Naive B cell (primary cell): Measurements from ENCODE around the gene SPIN3. TPM values are rescaled to one million over a fixed set of nuclear protein-coding genes. Genes with fewer than 3 reads are reported as not detected.
"Not testable (repeated sequence)": the region's sequence is repeated elsewhere in the genome, so short reads cannot be mapped to it uniquely, and the experiment has no call there.

ENCODE experiments used
- ATAC-seq, 2 donors: fragments of 150-1000 bp; cut with Tn5 transposase; 2 replicates each; pipeline ENCODE4 v1.10.0; 2021; ENCODE audit warnings: low read depth in 2 of 2, mild to moderate bottlenecking in 2 of 2, moderate library complexity in 2 of 2
- DNase-seq: peaks from one replicate; pipeline ENCODE4 v3.0.0; 2022
- H3K27ac Mint-ChIP-seq, 6 donors: one replicate each; pipeline ENCODE4 v1.8.0; 2020 to 2022; ENCODE audit warnings: mild to moderate bottlenecking in 6 of 6, mixed read lengths in 6 of 6, moderate library complexity in 5 of 6, inconsistent platforms in 2 of 6
- H3K27me3 Mint-ChIP-seq, 3 donors: one replicate each; pipeline ENCODE4 v1.8.0; 2021 to 2022; ENCODE audit warnings: mixed read lengths in 3 of 3, mild to moderate bottlenecking in 1 of 3
- H3K36me3 Mint-ChIP-seq, 2 donors: one replicate each; pipeline ENCODE4 v1.8.0; 2020 to 2022; ENCODE audit warnings: mixed read lengths in 2 of 2, inconsistent platforms in 1 of 2, mild to moderate bottlenecking in 1 of 2
- H3K4me1 Mint-ChIP-seq, 3 donors: one replicate each; pipeline ENCODE4 v1.8.0; 2020 to 2022; ENCODE audit warnings: mixed read lengths in 3 of 3, inconsistent platforms in 1 of 3, mild to moderate bottlenecking in 1 of 3, moderate library complexity in 1 of 3
- H3K4me3 Mint-ChIP-seq, 8 donors: one replicate each; pipeline ENCODE4 v1.8.0; 2020 to 2022; ENCODE audit warnings: mild to moderate bottlenecking in 8 of 8, mixed read lengths in 8 of 8, moderate library complexity in 8 of 8, inconsistent platforms in 2 of 8
- H3K9me3 Mint-ChIP-seq, 7 donors: one replicate each; pipeline ENCODE4 v1.8.0; 2020 to 2022; ENCODE audit warnings: mixed read lengths in 7 of 7, mild to moderate bottlenecking in 5 of 7, inconsistent platforms in 2 of 7, moderate library complexity in 1 of 7
- polyA plus RNA-seq, 6 donors: library from polyadenylated mRNA; unstranded; fragments of 300-500 nt; fragmentation: Illumina TruSeq; gene quantifications; one replicate each; pipeline ENCODE4 v1.2.3, GENCODE V29; 2021; ENCODE audit warnings: low read depth in 6 of 6

The SPIN3 gene
- polyA plus RNA-seq: 1 to 10 TPM in 5 of 6 donors, under 1 TPM in 1; 0.78 to 4.1 (median 1.6) TPM

GRCh38 chrX:56995271-56995994 lies at the start of gene SPIN3:
Gene SPIN3 (minus strand): TSS chrX:56995541. CDS start chrX:56994947, 594 bp downstream.
- peaks cover 6 to 58% (median 6%) of the 10 kb centered on the region in 3 donors for H3K27me3 Mint-ChIP-seq
- peak; percentile 43 to 52 for ATAC-seq
- H3K4me1 Mint-ChIP-seq: peaks cover 4 to 14% (median 9%) of the 10 kb centered on the region in 3 donors
- no peaks in the 10 kb centered on the region for H3K36me3 Mint-ChIP-seq
- peak; percentile 7 for DNase-seq
- H3K9me3 Mint-ChIP-seq: peaks cover 0 to 7% (median 0%) of the 10 kb centered on the region in 7 donors
- peak within 1 kb of the TSS; percentile 70 to 94 (median 88) for H3K4me3 Mint-ChIP-seq
- peak within 1 kb of the TSS in 5 of 6 donors; percentile 44 to 89 (median 68) for H3K27ac Mint-ChIP-seq

DNA sequence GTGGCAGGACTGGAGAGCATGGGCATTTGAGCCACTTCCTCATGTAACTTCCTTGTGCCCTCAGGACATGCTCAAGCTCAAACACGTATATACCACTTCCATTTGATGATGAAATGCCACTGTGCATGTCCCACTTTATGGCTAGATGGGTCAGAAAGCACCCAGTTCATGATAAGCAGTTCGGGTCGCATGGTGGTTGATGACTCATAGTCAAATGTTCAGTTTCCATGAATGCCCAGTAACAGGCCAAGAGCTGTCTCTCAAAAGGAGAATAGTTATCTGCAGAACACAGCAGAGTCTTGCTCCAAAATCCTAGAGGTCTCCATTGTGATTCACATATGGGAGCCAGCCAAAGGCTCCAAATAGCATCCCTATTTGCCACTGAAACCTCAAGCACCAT lies 48.9 kb upstream of the SPIN3 start:
- DNase-seq (no peak), ATAC-seq (no peak)
- Mint-ChIP-seq H3K4me1 (no peaks in the 10 kb centered on the region), H3K27ac (no peak overlapping the region), H3K4me3 (no peak overlapping the region), H3K36me3 (no peaks in the 10 kb centered on the region), H3K9me3 (peaks cover 0 to 5% (median 0%) of the 10 kb centered on the region in 7 donors), H3K27me3 (peaks cover 0 to 41% (median 5%) of the 10 kb centered on the region in 3 donors)

DNA sequence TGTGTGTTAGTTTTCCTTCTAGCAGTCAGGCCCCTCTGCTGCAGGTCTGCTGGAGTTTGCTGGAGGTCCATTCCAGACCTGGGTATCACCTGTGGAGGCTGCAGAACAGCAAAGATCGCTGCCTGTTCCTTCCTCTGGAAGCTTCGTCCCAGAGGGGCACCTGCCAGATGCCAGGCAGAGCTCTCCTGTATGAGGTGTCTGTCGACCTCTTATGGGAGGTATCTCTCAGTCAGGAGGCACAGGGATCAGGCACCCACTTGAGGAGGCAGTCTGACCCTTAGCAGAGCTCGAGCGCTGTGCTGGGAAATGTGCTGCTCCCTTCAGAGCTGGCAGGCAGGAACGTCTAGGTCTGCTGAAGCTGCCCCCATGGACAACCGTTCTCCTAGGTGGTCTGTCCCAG lies 41.9 kb upstream of the SPIN3 start:
- not testable (repeated sequence) for H3K4me1 Mint-ChIP-seq, ATAC-seq, H3K4me3 Mint-ChIP-seq, DNase-seq, H3K27ac Mint-ChIP-seq, H3K36me3 Mint-ChIP-seq
- Mint-ChIP-seq H3K27me3 (peaks cover 4 to 19% (median 5%) of the 10 kb centered on the region in 3 donors), H3K9me3 (peaks cover 0 to 13% (median 6%) of the 10 kb centered on the region in 7 donors)

DNA sequence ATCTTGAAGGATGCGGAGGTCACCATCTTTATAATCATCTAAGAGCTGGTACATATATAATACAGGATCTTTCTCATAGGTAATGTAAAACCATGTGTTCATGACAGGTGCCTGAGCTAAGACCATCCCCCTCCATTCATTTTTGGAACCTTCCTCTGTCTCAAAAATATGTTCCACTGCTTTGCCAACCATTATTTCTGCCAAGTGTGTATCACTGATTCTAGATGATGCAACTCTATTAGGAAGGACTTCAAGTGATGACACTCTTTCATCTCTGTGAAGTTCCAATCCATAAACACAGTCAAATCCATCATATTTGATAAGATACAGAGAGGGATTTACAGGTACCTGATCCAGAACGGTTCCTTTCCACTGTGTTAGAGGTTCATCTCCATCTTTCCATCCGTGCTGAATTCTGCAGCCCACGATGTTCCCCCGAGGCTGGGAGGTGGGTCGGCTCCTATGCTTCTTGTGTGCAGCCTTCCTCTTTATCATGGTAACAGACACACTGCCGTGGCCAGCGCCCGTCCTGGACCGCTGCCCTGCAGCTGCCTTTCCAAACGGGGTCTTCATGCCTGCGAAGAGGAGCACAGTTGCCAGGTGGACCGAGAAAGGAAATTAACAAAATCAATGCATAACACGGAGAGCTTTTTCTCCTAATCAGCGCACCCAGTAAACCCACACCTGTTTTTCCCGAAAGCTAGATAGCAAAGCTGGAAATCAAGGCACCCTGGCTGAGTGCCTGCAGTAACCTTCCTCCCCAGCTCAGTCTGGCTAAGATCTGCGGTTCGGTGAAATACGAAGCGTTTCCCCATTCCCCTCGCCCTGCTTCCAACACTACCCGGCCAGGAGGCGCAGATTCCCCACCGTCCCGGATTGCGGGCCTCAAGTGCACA lies 718 bp downstream of the SPIN3 start:
- H3K9me3 Mint-ChIP-seq: peaks cover 0 to 6% (median 0%) of the 10 kb centered on the region in 7 donors
- H3K27ac Mint-ChIP-seq: peak overlapping the region in 2 of 6 donors; percentile 10 to 46
- peaks cover 4 to 14% (median 9%) of the 10 kb centered on the region in 3 donors for H3K4me1 Mint-ChIP-seq
- H3K36me3 Mint-ChIP-seq: no peaks in the 10 kb centered on the region
- DNase-seq (no peak), ATAC-seq (no peak)
- H3K27me3 Mint-ChIP-seq: peaks cover 6 to 58% (median 6%) of the 10 kb centered on the region in 3 donors
- H3K4me3 Mint-ChIP-seq: peak overlapping the region; percentile 70 to 94 (median 88)

DNA sequence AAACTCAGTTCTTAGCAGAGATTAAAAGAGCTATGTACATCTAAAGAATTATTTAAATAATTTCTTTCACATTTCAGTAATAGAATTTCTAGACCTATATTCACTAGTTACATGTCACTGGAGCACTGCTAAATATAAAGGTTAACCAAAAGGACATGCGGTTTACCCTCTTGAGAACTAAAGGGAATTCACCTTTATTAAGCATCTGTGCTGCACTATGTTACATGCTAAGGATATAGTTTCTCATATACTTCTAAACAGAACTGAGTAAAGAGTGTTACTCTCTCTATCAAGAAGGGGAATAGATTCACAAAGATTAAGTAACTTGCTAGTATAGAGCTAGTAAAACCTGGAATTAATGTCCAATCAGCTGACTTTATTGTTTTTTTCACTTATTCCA lies 7.6 kb downstream of the SPIN3 start:
- Mint-ChIP-seq H3K9me3 (no peaks in the 10 kb centered on the region), H3K36me3 (no peaks in the 10 kb centered on the region), H3K27ac (no peak overlapping the region), H3K27me3 (peaks cover 0 to 18% (median 0%) of the 10 kb centered on the region in 3 donors), H3K4me1 (peaks cover 0 to 7% (median 0%) of the 10 kb centered on the region in 3 donors), H3K4me3 (no peak overlapping the region)
- DNase-seq (no peak), ATAC-seq (no peak)

DNA sequence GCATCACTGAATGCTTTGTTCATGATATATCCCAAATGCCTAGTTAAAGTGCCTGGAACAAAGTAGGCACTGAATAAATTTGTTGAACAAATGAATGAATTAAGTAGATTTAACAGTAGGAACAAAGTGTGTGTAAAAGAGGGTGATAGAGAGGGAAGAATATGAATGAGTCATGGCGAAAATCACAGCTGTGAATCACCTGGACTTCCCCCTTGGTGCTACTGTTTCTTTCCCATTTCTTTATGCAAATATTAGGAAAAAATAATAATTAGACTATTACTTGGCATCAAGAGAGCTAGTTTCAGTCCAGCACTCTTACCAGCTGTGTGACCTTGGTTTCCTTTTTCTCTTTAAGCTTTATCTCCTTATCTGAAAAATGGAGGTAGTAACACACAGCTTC lies 9.2 kb downstream of the SPIN3 start:
- no peak for ATAC-seq
- H3K4me1 Mint-ChIP-seq: peaks cover 0 to 7% (median 0%) of the 10 kb centered on the region in 3 donors
- peaks cover 0 to 12% (median 0%) of the 10 kb centered on the region in 3 donors for H3K27me3 Mint-ChIP-seq
- no peak for DNase-seq
- no peaks in the 10 kb centered on the region for H3K9me3 Mint-ChIP-seq
- H3K27ac Mint-ChIP-seq: no peak overlapping the region
- no peaks in the 10 kb centered on the region for H3K36me3 Mint-ChIP-seq
- no peak overlapping the region for H3K4me3 Mint-ChIP-seq

- Mint-ChIP-seq H3K4me1 (no peaks in the 10 kb centered on the region), H3K36me3 (no peaks in the 10 kb centered on the region), H3K27me3 (peaks cover 0 to 8% (median 0%) of the 10 kb centered on the region in 3 donors), H3K9me3 (no peaks in the 10 kb centered on the region), H3K27ac (no peak overlapping the region), H3K4me3 (no peak overlapping the region)
- DNase-seq: peak; percentile 35
- peak; percentile 66 to 74 for ATAC-seq
Measured at GRCh38 chrX:56978172-56978571, 17.2 kb downstream of the SPIN3 start.

DNA sequence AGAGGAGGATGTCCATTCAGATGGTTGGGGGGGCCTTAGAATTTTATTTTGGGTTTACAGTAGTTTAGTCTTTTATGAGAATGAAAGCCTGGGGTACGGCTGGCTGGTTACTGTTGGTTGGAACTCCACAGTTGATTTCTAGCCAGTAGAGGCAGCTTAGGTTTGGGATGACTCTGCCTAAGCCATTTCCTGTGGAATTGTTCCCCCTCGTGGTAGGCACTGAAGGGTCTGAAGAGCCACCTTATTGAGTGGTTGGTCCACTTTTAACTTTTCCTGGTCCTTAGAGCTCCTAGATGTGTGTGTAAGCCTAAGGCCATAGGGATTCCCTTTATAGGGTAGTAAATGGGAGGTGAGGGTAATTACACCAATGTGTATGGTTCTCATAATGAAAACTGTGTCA lies 19.7 kb downstream of the SPIN3 start:
- Mint-ChIP-seq H3K4me1 (no peaks in the 10 kb centered on the region), H3K9me3 (no peaks in the 10 kb centered on the region), H3K36me3 (no peaks in the 10 kb centered on the region), H3K27ac (peak overlapping the region in 1 of 6 donors; percentile 70), H3K4me3 (peak overlapping the region in 1 of 8 donors; percentile 4), H3K27me3 (no peaks in the 10 kb centered on the region)
- no peak for ATAC-seq
- no peak for DNase-seq

DNA sequence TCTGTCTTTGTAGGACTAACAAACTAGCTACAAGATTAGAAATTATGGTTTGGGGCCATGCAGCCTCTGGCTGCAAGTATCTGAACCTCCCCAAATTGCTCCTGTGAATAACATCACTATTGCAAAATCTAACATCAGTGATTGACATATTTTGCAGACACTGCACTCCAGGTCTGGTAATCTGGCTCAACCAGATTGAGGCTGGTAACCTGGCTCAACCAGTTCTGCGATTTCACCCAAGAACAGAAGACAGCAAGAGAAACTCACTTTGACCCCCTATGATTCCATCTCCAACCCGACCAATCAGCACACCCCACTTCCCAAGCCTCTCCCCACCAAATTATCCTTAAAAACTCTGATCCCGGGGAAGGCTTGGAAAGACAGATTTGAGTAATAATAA lies 20.9 kb downstream of the SPIN3 start:
- Mint-ChIP-seq H3K4me3 (no peak overlapping the region), H3K9me3 (no peaks in the 10 kb centered on the region), H3K27me3 (no peaks in the 10 kb centered on the region), H3K4me1 (no peaks in the 10 kb centered on the region), H3K36me3 (no peaks in the 10 kb centered on the region), H3K27ac (peak overlapping the region in 1 of 6 donors; percentile 72)
- DNase-seq (no peak), ATAC-seq (no peak)

GRCh38 chrX:56969559-56969958 lies 25.8 kb downstream of the SPIN3 start:
- H3K4me3 Mint-ChIP-seq: no peak overlapping the region
- H3K27me3 Mint-ChIP-seq: no peaks in the 10 kb centered on the region

DNA sequence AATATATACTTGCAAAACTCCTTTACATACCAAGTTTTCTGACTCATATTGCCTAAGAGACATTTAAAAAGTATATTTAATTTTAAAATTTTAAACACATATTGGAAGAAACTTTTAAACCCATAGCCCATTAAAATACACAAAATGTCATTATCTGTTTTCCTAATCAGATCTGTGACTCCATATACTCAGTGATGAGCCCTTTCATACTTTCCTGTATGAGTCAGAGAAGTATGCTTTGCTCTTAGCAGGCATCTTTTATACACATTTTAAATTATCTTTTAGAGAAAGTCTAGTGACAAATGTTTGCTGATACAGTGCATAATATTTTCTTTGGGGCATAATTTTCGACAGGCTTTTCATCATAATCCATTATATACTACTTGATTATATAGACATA lies 26.4 kb downstream of the SPIN3 start:
- Mint-ChIP-seq H3K9me3 (no peaks in the 10 kb centered on the region), H3K4me1 (no peaks in the 10 kb centered on the region), H3K36me3 (no peaks in the 10 kb centered on the region), H3K27me3 (no peaks in the 10 kb centered on the region), H3K27ac (no peak overlapping the region), H3K4me3 (no peak overlapping the region)
- no peak for DNase-seq
- ATAC-seq: no peak

More at GRCh38 chrX:56969559-56969958, 25.8 kb downstream of the SPIN3 start:
- no peak for ATAC-seq
- no peaks in the 10 kb centered on the region for H3K4me1 Mint-ChIP-seq
- DNase-seq: no peak
- H3K9me3 Mint-ChIP-seq: no peaks in the 10 kb centered on the region
- H3K27ac Mint-ChIP-seq: no peak overlapping the region
- no peaks in the 10 kb centered on the region for H3K36me3 Mint-ChIP-seq

- H3K4me3 Mint-ChIP-seq: no peak overlapping the region
- ATAC-seq (no peak), DNase-seq (no peak)
- peak overlapping the region in 1 of 6 donors; percentile 90 for H3K27ac Mint-ChIP-seq
- no peaks in the 10 kb centered on the region for H3K27me3 Mint-ChIP-seq
- H3K36me3 Mint-ChIP-seq: peaks cover 0 to 5% of the 10 kb centered on the region in 2 donors
- H3K4me1 Mint-ChIP-seq: no peaks in the 10 kb centered on the region
- H3K9me3 Mint-ChIP-seq: peaks cover 0 to 11% (median 4%) of the 10 kb centered on the region in 7 donors
Measured at GRCh38 chrX:56963377-56963776, 32.0 kb downstream of the SPIN3 start.

DNA sequence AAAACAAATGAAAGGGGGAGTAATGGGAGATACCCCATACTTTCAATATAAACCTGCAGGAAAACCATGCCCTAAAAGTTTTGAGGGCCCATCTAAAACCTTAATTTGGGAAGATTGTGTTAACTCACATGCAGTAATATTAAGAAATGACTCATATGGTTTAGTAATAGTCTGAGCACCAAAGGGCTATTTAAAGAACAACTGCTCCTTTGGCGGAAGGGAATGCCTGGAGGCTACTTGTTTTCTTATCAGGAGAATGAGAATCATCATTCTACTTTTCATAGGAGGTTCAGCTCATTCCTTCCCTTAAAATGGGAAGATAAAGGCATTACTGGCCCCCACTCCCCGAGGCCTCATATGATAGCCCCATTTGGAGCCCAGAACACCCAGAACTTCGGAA lies 47.6 kb downstream of the SPIN3 start:
- H3K9me3 Mint-ChIP-seq: peaks cover 0 to 15% (median 7%) of the 10 kb centered on the region in 7 donors
- peaks cover 0 to 15% (median 0%) of the 10 kb centered on the region in 3 donors for H3K27me3 Mint-ChIP-seq
- no peak overlapping the region for H3K27ac Mint-ChIP-seq
- no peak overlapping the region for H3K4me3 Mint-ChIP-seq
- ATAC-seq: no peak
- no peaks in the 10 kb centered on the region for H3K4me1 Mint-ChIP-seq
- H3K36me3 Mint-ChIP-seq: no peaks in the 10 kb centered on the region
- DNase-seq: no peak
